WTC11 (cell line): ENCODE results near the gene XRCC5. TPM values are rescaled to one million over a fixed set of nuclear protein-coding genes. Genes with fewer than 3 reads are reported as not detected.
A peak's percentile ranks its signal among the peaks of the same experiment; 100 is the strongest.

ENCODE experiments used
- ATAC-seq: fragments of 200-7000 bp; cut with Tn5 transposase; 2 replicates; pipeline ENCODE4 v1.10.0; 2021; ENCODE audit warnings: mild to moderate bottlenecking, moderate library complexity
- CTCF ChIA-PET: fragments of 300-600 bp; sonication (Branson Sonifier 250); formaldehyde crosslinking; loops from one replicate; lab custom pipeline; 2021; ENCODE audit warnings: antibody characterized with exemption; lab: Charles Lee
- POLR2A ChIA-PET: fragments of 350-600 bp; sonication (Branson Sonifier 250); formaldehyde crosslinking; loops from one replicate; lab custom pipeline; 2021; ENCODE audit warnings: antibody characterized with exemption; lab: Charles Lee
- DNase-seq: peaks from one replicate; pipeline ENCODE4 v3.0.0; 2021; ENCODE audit warnings: low spot score
- H3K27ac Mint-ChIP-seq: 2 replicates; pipeline ENCODE4 v1.8.0; 2021; ENCODE audit warnings: mixed read lengths
- H3K27me3 Mint-ChIP-seq: 2 replicates; pipeline ENCODE4 v1.8.0; 2021; ENCODE audit warnings: low read depth, mild to moderate bottlenecking, moderate library complexity, mixed read lengths
- H3K36me3 Mint-ChIP-seq: 2 replicates; pipeline ENCODE4 v1.8.0; 2021; ENCODE audit warnings: mixed read lengths
- H3K4me1 Mint-ChIP-seq: 2 replicates; pipeline ENCODE4 v1.8.0; 2022; ENCODE audit warnings: mixed read lengths
- H3K4me3 Mint-ChIP-seq: 2 replicates; pipeline ENCODE4 v1.8.0; 2021; ENCODE audit warnings: mild to moderate bottlenecking, moderate library complexity, mixed read lengths
- H3K9me3 Mint-ChIP-seq: 2 replicates; pipeline ENCODE4 v1.8.0; 2021; ENCODE audit warnings: mixed read lengths
- AFF4 ChIP-seq: sonication (generic); formaldehyde crosslinking; IDR thresholded peaks from 2 replicates; pipeline ENCODE4 v1.8.1; 2023; ENCODE audit warnings: mild to moderate bottlenecking, missing genetic modification reagents, borderline replicate concordance
- CREM ChIP-seq: sonication (generic); formaldehyde crosslinking; IDR thresholded peaks from 2 replicates; pipeline ENCODE4 v1.8.1; 2022; ENCODE audit warnings: mild to moderate bottlenecking, missing genetic modification reagents, moderate library complexity
- FOXJ3 ChIP-seq: sonication (generic); formaldehyde crosslinking; IDR thresholded peaks from 2 replicates; pipeline ENCODE4 v1.9.0; 2021; ENCODE audit warnings: missing genetic modification reagents, mild to moderate bottlenecking, borderline replicate concordance
- FOXK1 ChIP-seq: sonication (generic); formaldehyde crosslinking; IDR thresholded peaks from 2 replicates; pipeline ENCODE4 v1.8.0; 2022; ENCODE audit warnings: mild to moderate bottlenecking, moderate library complexity, missing genetic modification reagents
- JAZF1 ChIP-seq: fragments of 250-450 bp; sonication (Bioruptor Pico); IDR thresholded peaks from 2 replicates; pipeline ENCODE4 v1.9.0; 2021; ENCODE audit warnings: moderate library complexity, mild to moderate bottlenecking, inconsistent platforms
- NR1H2 ChIP-seq: sonication (generic); formaldehyde crosslinking; IDR thresholded peaks from 2 replicates; pipeline ENCODE4 v1.9.0; 2021; ENCODE audit warnings: mild to moderate bottlenecking, moderate library complexity, missing genetic modification reagents
- PRDM15 ChIP-seq: sonication (generic); formaldehyde crosslinking; IDR thresholded peaks from 2 replicates; pipeline ENCODE4 v1.8.0; 2022; ENCODE audit warnings: missing genetic modification reagents
- SOX15 ChIP-seq: fragments of 250-450 bp; sonication (Bioruptor Pico); IDR thresholded peaks from 2 replicates; pipeline ENCODE4 v1.9.0; 2021; ENCODE audit warnings: mild to moderate bottlenecking
- ZNF121 ChIP-seq: sonication (generic); formaldehyde crosslinking; IDR thresholded peaks from 2 replicates; pipeline ENCODE4 v1.8.0; 2023; ENCODE audit warnings: missing genetic modification reagents
- ZNF396 ChIP-seq: fragments of 250-450 bp; sonication (Bioruptor Pico); IDR thresholded peaks from 2 replicates; pipeline ENCODE4 v1.8.0; 2021; ENCODE audit warnings: mild to moderate bottlenecking, moderate library complexity, borderline replicate concordance
- ZNF512 ChIP-seq: sonication (generic); formaldehyde crosslinking; IDR thresholded peaks from 2 replicates; pipeline ENCODE4 v1.8.1; 2022; ENCODE audit warnings: missing genetic modification reagents, borderline replicate concordance
- total RNA-seq: library from RNA; stranded (reverse); gene quantifications from 3 replicates; pipeline ENCODE4 v1.2.3, GENCODE V29; 2021
- TF ChIP-seq, protein P1 (sequence below): sonication (generic); formaldehyde crosslinking; IDR thresholded peaks from 2 replicates; pipeline ENCODE4 v1.8.1; 2023; ENCODE audit warnings: mild to moderate bottlenecking, missing genetic modification reagents, moderate library complexity
- TF ChIP-seq, protein P2 (sequence below): sonication (generic); formaldehyde crosslinking; conservative IDR thresholded peaks from 2 replicates; pipeline ENCODE4 v1.8.1; 2022; ENCODE audit warnings: mild to moderate bottlenecking, missing genetic modification reagents
- TF ChIP-seq, protein P3 (sequence below): sonication (generic); formaldehyde crosslinking; IDR thresholded peaks from 2 replicates; pipeline ENCODE4 v1.8.1; 2023; ENCODE audit warnings: mild to moderate bottlenecking, missing genetic modification reagents
- TF ChIP-seq, protein P4 (sequence below): sonication (generic); formaldehyde crosslinking; IDR thresholded peaks from 2 replicates; pipeline ENCODE4 v1.8.0; 2023; ENCODE audit warnings: mild to moderate bottlenecking, missing genetic modification reagents

XRCC5 gene
- total RNA-seq, 1 experiment from 2014 or later: 522 TPM

GRCh38 chr2:216236486-216236885 lies 127.3 kb downstream of the XRCC5 start (continued):
- no peak for TF ChIP-seq ZNF121 (CRISPR knock-in tag)

DNA sequence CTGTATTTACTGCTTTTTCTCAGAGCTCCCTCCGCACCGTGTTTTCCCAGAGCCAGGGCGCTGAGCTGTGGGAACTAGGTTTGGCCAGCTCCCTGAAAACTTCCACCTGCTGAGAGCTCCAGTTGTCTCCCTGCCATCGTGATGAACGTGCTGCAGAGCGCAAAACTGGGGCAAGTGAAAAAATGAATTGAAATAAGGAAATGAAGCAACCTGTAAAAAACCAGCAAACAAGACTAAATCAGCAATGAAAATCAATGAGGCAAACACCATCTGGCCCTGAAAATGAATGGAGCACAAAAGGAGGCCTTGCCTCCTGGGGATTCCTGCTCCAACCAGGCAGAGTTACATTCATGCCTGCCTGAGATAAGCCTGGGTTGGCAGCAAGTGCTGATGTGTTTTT lies 133.2 kb downstream of the XRCC5 start:
- H3K27me3 Mint-ChIP-seq: no peaks in the 10 kb centered on the region
- DNase-seq (no peak), ATAC-seq (peak; percentile 84)
- CTCF ChIA-PET: interaction anchor here (0.7 to 1.4 kb wide), 4 partner anchors 41 to 162 kb away, joined by 3 to 5 read pairs (median 3); no protein-coding TSS in a partner anchor
- peaks cover 12% of the 10 kb centered on the region for H3K4me1 Mint-ChIP-seq
- H3K4me3 Mint-ChIP-seq: no peak overlapping the region
- H3K9me3 Mint-ChIP-seq: no peaks in the 10 kb centered on the region
- no peak for TF ChIP-seq ZNF396 (CRISPR knock-in tag)
- 0 out of 2 replicates have a peak, but pooled peaks have one; percentile 44 for TF ChIP-seq PRDM15
- POLR2A ChIA-PET: no interaction called here
- H3K36me3 Mint-ChIP-seq: no peaks in the 10 kb centered on the region
- no peak overlapping the region; the same call in 1 of the 2 replicates for H3K27ac Mint-ChIP-seq

DNA sequence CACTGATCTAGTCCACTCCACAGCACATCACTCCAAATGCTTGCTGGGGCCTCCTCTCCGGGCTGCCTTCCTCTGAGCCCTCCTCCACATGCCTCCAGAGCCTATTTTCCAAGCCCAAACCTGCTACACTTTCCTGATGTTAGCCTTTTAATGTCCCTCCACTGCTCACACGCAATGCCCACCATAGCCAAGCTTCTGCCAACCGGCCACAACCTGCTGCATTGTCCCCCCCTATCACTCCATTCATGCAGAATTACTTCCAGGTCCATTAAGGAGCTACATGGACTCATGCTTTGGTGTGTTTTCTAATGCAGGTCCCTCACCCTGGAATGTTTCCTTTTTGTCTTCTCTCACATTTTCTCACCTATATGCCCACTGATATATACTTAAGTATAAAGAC lies 133.9 kb downstream of the XRCC5 start:
- CTCF ChIA-PET: no interaction called here
- ATAC-seq: no peak
- H3K27me3 Mint-ChIP-seq: no peaks in the 10 kb centered on the region
- POLR2A ChIA-PET: no interaction called here
- H3K4me3 Mint-ChIP-seq: no peak overlapping the region
- no peak for DNase-seq
- peaks cover 12% of the 10 kb centered on the region for H3K4me1 Mint-ChIP-seq
- no peaks in the 10 kb centered on the region for H3K9me3 Mint-ChIP-seq
- no peak overlapping the region for H3K27ac Mint-ChIP-seq
- no peaks in the 10 kb centered on the region for H3K36me3 Mint-ChIP-seq
- TF ChIP-seq JAZF1 (CRISPR knock-in tag) (no peak), NR1H2 (CRISPR knock-in tag) (no peak), ZNF512 (CRISPR knock-in tag) (no peak), FOXJ3 (no peak), CREM (no peak), AFF4 (CRISPR knock-in tag) (no peak), FOXK1 (no peak), SOX15 (CRISPR knock-in tag) (no peak)
- TF ChIP-seq, protein P1, sequence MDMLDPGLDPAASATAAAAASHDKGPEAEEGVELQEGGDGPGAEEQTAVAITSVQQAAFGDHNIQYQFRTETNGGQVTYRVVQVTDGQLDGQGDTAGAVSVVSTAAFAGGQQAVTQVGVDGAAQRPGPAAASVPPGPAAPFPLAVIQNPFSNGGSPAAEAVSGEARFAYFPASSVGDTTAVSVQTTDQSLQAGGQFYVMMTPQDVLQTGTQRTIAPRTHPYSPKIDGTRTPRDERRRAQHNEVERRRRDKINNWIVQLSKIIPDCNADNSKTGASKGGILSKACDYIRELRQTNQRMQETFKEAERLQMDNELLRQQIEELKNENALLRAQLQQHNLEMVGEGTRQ: no peak
- TF ChIP-seq, protein P2, sequence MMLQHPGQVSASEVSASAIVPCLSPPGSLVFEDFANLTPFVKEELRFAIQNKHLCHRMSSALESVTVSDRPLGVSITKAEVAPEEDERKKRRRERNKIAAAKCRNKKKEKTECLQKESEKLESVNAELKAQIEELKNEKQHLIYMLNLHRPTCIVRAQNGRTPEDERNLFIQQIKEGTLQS: no peak
- TF ChIP-seq, protein P3, sequence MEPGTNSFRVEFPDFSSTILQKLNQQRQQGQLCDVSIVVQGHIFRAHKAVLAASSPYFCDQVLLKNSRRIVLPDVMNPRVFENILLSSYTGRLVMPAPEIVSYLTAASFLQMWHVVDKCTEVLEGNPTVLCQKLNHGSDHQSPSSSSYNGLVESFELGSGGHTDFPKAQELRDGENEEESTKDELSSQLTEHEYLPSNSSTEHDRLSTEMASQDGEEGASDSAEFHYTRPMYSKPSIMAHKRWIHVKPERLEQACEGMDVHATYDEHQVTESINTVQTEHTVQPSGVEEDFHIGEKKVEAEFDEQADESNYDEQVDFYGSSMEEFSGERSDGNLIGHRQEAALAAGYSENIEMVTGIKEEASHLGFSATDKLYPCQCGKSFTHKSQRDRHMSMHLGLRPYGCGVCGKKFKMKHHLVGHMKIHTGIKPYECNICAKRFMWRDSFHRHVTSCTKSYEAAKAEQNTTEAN (CRISPR knock-in tag): no peak
- TF ChIP-seq, protein P4, sequence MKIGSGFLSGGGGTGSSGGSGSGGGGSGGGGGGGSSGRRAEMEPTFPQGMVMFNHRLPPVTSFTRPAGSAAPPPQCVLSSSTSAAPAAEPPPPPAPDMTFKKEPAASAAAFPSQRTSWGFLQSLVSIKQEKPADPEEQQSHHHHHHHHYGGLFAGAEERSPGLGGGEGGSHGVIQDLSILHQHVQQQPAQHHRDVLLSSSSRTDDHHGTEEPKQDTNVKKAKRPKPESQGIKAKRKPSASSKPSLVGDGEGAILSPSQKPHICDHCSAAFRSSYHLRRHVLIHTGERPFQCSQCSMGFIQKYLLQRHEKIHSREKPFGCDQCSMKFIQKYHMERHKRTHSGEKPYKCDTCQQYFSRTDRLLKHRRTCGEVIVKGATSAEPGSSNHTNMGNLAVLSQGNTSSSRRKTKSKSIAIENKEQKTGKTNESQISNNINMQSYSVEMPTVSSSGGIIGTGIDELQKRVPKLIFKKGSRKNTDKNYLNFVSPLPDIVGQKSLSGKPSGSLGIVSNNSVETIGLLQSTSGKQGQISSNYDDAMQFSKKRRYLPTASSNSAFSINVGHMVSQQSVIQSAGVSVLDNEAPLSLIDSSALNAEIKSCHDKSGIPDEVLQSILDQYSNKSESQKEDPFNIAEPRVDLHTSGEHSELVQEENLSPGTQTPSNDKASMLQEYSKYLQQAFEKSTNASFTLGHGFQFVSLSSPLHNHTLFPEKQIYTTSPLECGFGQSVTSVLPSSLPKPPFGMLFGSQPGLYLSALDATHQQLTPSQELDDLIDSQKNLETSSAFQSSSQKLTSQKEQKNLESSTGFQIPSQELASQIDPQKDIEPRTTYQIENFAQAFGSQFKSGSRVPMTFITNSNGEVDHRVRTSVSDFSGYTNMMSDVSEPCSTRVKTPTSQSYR: no peak
